NCI-H1092 treated with DMSO at 0.1 percent for 48 hours (cell line): ENCODE results near the gene CEP164.
A peak's percentile ranks its signal among the peaks of the same experiment; 100 is the strongest.

Source experiments
- DNase-seq: peaks from one replicate; lab custom pipeline; 2025; lab: John Stamatoyannopoulos, UW

The CEP164 gene

DNA sequence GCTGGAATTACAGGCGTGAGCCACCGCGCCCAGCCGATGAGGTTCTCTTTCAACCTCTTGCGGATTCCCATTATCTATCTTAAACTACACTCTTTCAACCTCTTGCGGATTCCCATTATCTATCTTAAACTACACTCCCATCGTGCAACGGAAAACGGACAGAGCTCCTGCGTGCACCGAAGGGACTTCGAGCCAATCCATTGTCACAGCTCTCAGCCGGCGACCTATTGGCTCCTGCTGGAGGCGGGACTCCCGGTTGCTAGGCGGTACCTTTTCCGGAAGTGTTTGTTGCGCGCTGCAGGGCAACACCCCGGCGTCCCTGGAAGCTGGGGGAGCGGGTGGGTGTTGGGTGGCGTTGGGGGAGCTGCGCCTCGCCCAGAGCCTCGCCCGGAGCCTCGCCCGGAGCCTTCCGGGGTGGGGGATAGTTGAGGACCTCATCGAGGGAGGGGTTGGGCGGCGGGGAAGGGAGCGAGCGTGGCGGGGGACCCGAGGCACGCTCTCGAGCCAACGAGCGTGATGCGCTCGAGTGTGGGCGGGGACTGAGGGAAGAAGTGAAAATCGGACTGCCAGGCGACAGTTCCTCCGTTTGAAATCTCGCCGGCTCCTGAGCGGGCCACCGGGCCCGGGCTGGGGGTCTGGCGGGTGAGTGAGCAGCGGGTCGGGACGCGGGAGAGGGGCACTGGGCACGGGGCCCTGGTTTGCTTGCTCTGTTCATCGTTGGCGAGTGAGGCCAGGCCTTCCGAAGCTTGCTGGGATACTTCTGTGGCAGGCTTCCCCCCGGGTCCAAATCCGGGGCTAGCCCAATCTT is at the start of gene CEP164:
CEP164 (plus strand) TSS at position 288 of the 808 bp plus-strand sequence. CDS start 10,733 bp downstream, outside the sequence.
- DNase-seq = peak; percentile 97

DNA sequence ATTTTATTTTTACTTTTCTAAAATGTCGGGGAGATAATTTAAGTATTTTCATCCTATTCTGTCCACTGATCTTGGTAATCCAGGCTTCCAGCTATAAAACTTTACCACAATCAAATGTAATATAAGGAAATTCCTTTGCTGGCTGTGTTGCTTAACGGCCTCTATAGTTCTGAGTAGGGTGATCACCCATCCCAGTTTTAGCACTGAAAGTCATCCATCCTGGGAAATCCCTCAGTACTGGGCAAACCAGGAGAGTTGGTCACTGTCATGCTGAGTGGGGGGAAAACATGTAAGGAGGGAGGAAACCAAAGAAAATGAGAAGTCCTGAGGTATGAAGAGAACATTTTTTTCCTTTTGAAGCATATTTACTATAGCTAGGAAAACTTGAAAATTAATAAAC is 49.3 kb upstream of the CEP164 start:
- no peak for DNase-seq

DNA sequence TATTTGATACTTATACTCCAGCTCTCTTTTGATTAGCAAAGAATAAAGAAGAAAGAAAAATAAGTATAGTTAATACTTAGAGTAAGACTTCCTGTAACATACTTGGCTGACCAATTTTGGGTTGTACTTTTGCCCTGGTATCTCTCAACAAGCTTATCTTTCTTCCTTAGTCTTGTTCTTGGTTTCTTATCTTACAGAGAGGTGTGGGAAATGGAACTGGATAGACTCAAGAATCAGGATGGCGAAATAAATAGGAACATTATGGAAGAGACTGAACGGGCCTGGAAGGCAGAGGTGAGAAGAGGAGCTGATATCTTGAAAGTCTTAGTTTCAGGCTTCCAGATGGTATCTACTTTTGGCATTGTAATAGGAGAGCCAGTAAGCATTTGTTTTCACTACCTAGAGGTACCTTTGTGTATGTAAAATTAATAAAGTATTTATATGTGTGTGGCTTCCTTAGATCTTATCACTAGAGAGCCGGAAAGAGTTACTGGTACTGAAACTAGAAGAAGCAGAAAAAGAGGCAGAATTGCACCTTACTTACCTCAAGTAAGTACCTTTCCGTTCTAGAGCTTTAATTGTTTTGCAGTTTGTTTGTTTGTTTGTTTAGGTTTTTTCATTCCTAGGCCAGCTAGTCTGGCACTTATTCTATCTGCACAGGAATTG is 47.8 kb upstream of the CEP164 start:
- no peak for DNase-seq

DNA sequence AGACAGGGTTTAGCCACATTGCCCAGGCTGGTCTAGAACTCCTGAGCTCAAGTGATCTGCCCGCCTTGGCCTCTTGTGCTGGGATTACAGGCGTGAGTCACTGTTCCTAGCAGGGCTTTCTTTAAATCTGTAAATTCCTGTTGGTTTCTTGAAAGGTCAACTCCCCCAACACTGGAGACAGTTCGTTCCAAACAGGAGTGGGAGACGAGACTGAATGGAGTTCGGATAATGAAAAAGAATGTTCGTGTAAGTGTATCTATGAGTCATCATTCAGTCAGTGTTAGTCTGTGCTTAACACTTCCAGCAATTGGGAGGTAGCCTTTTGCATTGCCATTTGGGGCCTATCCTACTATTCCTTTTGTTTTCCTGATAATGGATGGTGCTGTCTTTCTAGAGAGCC is 46.5 kb upstream of the CEP164 start:
- no peak for DNase-seq

DNA sequence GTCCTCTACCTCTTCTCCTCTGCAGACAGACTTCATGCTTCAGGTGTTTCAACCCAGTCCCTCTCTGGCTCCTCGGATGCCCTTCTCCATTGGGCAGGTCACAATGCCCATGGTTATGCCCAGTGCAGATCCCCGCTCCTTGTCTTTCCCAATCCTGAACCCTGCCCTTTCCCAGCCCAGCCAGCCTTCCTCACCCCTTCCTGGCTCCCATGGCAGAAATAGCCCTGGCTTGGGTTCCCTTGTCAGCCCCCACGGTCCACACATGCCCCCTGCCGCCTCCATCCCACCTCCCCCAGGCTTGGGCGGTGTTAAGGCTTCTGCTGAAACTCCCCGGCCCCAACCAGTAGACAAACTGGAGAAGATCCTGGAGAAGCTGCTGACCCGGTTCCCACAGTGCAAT is 45.8 kb upstream of the CEP164 start:
- no peak for DNase-seq

DNA sequence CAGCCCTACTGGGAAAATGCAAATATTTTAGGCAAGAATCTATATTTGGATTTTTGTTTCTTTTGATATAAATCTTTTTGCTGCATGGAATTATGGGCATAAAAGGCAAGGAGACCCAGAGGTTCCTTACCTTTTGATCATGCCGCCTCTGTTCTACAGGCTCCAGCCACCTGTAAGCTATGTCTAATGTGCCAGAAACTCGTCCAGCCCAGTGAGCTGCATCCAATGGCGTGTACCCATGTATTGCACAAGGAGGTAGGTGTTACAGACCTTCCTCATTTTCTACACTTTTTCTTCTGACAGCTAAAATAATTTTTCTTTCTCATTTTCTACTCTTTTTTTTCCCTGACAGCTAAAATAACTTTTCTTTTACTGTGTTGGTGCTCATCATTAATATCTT is 44.7 kb upstream of the CEP164 start:
- no peak for DNase-seq

DNA sequence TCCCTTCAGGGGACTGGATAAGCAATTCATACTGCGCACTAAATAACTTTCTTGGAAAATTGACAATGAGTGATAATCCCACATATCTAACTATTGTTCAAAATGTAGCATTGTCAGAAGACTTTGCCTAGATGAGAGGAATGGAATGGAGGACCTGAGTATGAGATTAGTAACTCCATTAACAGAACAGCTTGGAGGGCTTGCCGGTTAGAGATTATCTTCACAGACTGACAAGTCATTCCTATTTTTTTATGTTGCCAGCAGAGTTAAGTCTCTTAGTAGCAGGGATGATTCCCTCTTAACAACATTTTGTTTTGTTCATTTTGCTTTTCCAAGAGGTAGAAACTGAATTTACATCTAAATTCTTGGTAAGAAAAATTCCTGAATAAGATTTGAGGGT is 43.6 kb upstream of the CEP164 start:
- no peak for DNase-seq

DNA sequence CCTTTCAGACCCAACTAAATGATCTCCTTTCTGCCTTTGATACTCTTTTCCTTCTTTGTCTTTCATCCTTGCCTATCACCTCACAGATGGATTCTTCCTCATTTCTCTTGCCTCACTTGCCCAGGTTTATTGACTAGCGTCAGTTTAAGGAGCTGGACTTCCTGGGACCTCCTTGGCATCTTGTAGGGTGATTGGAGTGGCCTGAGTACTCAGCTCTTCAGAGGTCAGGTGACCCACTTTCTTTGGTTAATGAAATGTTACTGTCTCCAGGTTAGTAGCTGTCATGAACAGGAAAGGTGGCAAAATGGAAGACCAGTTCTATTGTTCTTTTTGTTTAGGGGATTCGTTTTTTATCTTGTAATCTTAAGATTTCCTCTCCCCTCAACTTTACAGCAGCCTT is 41.1 kb upstream of the CEP164 start:
- DNase-seq = no peak

DNA sequence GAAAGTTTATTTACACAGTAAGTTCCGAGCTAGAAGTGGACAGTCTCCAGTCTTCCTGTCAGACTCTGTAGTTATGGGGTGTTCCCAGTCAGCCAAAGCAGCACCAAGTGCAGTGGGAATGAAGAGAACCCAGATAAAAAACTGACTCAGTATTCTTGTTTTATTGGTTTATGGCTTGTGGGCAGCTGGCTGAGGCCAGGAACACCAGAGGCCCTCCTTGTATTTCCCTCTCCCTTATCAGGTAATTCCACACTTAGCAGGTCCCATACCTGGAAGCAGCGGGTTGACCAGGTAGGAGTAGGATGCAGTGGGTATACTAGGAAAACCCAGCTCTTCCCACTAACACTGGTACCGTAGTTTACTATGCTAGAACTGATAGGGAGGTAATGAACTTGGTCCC is 40.0 kb upstream of the CEP164 start:
- DNase-seq = no peak

DNA sequence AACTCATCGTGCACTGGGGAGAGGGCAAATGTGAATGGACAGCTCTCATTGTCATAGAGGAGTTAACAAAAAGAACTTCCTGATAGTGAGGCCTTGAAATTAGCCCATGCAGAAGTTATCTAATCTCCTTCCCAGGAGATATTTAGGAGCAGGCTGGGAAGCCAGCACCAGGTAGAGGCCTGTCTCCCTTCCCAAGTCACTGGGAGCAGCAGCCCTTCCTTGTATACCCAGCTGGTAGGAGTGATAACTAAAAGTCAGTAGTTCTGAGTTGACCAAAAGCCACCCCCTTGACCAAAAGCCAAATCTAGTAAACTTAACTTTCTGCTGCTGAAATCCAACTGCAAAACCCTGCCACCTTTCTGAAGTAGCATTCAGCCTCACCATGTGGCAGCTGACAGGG is 37.9 kb upstream of the CEP164 start:
- DNase-seq = no peak

DNA sequence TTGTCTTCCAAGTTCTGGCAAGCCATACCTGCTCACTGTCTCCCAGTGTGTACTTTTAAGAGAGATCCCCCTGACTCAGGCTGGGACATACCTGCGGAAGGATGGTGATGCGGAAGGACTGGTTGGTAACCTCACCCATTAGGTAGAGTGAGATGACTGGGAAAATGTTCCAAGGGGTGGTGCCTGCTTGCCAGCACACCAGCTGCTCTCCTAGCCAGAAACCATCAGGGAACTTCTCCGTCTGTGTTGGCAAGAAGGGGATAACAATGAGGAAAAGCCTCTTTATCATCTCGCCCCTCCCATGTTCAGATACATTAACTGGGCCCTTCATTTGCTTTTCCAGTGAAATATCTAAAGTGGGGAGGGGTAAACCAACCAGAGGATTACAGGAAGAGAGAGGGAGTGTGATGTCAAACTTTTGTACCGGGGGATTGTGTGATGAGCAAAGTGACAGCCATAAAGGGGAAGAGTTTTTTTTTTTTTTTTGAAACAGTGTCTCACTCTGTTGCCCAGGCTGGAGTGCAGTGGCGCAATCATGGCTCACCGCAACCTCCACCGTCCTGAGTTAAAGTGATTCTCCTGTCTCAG is 36.8 kb upstream of the CEP164 start, which contains the start of gene BACE1-AS:
BACE1-AS (plus strand) TSS at position 538 of the 588 bp plus-strand sequence.
- DNase-seq = no peak

DNA sequence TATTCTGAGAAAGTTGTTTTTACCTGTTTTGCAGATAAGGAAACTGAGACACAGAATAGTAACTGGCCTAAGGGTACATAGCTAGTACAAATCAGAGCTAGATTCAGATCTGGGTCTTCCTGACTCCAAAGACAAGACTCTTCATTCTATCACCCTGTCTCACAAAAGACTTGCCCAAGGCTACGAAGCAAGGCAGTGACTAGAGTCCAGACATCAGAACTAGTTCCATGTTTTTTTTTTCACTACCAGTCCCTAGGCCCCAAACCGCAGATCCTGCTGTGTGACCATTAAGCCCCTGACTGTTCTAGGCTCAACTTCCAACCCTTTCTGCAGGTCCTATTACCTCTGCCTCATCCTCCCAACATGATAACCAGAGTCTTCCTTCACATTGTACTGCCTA is 35.0 kb upstream of the CEP164 start:
- no peak for DNase-seq

DNA sequence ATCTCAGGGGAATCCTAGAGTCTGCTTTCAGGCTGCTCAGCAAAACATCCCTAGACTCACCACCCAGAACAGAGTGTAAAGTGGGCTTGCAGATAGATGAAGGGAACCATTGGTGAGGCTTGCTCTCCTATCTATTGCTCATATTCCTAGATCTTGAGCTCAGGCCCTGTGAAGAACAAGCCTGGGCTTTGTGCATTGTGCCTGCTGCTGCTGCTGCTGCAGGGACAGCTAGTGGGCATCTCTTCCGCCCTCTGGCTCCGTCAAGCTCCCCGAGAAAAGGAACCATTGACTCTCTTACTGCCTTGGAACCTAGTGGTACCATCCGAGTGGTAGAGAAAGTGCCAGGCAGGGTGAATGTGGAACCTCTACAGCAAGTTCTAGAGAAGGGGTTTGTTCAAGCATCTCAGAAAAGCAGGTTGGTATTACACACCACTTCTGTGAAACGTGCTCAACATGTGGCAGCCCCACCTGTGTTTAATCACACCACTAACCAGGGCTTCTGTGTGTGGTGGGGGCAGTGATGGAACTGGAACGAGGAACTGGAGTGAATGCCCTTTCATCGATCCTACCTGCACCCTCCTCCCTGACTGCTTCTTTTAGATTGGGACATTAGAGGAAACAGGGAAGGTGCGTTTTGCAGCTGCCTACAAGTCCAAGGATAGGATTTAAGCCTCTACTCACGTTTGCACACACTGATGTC is 32.1 kb upstream of the CEP164 start:
- DNase-seq = no peak

DNA sequence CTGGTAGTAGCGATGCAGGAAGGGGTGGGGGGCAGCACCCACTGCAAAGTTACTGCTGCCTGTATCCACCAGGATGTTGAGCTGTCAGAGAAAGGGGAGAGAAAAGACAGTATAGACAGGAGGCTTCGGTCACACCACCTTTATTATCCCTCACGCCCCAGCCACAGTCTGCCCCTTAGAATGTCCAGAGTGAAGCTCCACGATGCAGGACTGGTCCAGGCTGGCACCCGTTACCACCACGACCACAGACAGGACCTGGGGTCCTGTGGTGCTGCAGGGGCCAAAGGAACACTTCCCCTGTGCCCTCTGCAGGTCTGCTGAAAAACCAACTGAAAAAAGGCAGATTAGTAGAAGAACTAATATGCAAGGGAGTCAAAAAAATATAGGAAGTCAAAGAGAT is 30.8 kb upstream of the CEP164 start:
- DNase-seq = no peak

DNA sequence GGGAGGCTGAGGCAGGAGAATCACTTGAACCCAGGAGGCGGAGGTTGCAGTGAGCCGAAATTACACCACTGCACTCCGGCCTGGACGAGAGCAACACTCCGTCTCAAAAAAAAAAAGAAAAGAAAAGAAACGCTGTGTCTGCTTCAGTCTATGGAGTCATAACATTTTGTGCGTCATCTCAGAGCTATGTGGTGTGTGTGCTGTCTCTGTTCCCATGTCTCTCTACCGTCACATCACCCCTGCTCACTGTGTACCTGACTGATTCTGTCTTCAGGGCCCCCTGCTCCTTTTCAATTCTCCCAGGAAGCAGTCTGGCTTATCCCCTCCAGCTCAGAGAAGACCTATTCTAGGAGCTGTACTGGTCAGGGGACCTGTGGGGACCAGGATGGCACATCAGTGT is 29.5 kb upstream of the CEP164 start:
- DNase-seq = no peak

DNA sequence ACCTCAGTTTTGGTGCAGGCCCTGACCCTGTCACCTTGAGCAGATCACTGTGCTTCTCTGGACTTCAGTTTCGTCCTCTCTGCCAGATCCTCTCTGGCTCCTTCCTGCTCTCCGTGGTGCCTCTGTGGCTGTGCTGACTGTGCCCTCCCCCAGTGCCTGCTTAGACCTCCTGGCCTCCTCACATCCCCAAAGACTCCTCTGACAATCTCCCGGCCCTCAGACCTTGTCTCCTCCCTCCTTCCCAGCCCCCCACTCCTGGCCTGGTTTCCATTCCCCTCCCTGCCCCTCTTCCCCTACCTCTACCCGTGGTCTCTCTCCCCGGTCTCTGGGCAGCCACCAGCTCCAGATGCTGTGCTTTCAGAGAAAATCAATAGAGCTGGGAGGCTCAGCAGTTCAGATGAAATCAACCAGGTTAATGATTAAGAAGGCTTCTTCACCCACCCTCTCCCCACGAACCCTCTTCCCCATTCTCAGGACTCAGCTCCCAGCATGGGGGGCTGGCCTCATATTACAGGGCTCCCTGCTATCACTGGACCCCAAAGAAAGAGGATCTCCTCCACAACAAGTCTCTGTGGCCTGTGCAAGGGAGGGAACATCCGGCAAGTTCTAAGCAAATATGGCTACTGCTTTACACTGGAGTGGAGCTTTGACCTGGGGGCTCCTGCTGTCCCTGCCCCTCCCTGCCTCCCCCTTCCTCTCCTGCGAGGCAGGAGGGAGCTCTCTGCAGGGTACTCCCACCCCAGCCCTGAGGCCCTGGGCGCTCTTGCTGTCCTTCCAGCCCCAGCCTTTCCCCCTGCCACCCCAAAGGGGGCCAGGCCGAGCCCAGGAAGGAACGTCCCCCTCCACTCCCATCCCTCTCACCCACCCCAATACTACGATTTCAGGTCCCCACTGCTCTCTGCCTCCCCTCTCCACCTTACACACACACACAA is 28.0 kb upstream of the CEP164 start:
- peak; percentile 72 for DNase-seq

DNA sequence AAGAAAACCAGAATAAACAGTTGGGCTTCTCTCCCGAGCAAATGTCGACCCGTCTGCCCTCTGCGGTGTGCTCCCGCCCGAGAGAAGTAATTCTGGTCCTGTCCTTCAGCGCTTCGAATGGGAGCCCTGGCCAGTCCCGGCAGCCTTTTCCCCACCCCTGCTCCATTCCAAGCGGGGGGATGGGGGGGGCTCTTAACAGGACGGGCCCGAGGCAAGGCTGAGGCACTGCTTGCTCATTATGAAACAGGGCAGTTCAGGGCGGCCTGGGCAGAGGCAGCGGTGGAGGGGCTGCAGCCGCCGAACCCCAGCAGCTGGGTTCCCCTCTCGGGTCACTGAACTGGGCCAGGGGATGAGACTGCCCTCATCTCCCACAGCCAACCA is 27.4 kb upstream of the CEP164 start:
- peak; percentile 22 for DNase-seq

DNA sequence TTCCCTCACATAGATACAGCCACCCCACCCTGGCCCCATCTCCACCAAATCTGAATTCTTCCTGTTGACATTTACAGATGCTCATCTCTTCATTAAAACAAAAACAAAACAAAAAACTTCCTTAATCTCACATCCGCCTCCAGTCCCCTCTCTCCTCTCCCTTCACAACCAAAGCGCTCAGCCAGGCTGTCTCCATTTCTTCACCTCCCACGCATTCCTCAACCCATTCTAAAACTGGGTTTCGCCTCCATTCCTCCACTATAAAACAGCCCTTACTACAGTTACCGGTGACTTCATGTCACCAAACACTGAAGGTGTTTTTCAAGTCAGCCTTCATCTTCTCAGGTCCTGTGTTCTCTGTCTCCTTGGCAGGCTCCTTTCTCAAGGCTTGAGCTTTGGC is 26.9 kb upstream of the CEP164 start:
- no peak for DNase-seq

DNA sequence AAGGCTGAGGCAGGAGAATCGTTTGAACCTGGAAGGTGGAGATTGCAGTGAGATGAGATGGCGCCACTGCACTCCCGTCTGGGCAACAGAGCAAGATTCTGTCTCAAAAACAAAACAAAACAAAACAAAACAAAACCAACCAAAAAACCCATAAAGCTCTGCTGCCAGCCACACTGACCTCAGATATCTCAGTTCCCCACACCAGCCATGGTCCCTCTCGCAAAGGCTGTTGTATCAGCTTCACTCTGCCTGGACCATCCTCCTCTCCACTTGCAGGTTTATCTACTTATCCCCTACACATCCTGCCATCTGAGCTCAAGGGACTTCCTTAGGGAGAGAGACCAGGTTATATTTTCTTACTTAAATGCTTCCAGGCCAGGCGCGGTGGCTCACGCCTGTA is 25.4 kb upstream of the CEP164 start:
- no peak for DNase-seq

DNA sequence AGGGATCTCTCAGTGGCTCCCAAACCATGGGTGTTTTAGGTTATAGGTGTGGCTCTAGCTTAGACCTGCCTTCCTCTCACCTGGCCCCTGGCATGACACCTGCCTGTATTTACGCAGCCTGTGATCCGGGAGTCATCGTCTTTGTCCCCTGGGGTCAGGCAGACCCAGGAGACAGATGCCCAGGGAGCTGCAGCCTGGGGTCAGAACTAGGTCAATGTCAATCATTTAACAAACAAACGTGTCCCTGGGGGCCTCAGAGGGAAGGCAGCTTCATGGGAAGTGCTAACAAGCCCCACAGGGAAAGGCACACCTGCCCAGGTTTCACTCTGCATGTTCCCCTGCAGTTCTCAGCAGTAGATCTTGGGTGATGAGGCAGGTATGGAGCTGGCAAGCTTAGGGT is 24.6 kb upstream of the CEP164 start:
- DNase-seq = peak; percentile 32

DNA sequence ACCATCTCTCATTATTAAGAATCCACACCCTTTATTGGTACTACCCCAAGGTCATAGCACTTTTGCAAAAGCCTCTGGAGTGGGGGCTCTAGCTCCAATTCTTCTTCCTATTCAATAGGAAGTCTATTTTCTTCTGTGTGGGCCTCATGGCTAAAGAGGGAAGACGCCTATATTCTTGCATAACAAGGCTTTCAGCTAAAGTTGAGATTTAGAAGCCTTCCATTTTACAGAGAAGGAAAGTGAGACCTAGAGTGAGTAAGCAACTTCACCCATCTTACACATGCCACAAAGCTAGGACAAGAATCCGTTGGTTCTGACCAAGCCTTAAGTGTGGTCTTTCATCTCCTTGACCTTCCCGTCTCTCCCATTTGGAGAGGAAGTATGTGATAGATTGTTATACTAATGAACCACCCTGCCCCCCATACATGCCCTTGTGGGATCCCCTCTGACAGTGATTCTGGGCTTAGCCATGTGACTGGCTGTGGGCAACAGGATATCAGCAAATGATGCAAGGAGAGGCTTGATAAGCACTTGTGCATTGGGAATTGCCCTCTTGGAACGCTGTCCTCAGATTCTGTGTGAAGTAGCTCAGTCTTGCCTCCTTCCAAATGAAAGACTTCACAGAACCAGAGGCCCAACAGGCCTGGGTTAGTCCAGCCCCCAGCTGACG is 23.9 kb upstream of the CEP164 start:
- DNase-seq = no peak
